Measurements from ENCODE around the gene CDC20B. TPM values are rescaled to one million over a fixed set of nuclear protein-coding genes. Genes with fewer than 3 reads are reported as not detected.

CDC20B gene
- not detected for total RNA-seq
- long read RNA-seq = 0 reads

GRCh38 chr5:55172937-55173686, at the start of gene CDC20B:
Gene CDC20B (minus strand): TSS chr5:55173177. CDS start chr5:55173000, 177 bp downstream.
- ATAC-seq = peak; percentile 77
- intact Hi-C loops (cut with DNase I, micrococcal nuclease) = loop anchor here in 1 of 2 donors (10.0 kb wide), 1 partner anchor 62 kb away; the partner anchor contains the start of gene CCNO
- DNase-seq = peak; percentile 58 to 81

- intact Hi-C loops (cut with DNase I, micrococcal nuclease) = no loop called here
- ATAC-seq = no peak
- DNase-seq = no peak
Measured at GRCh38 chr5:55222092-55222984, 49.4 kb upstream of the CDC20B start.

DNA sequence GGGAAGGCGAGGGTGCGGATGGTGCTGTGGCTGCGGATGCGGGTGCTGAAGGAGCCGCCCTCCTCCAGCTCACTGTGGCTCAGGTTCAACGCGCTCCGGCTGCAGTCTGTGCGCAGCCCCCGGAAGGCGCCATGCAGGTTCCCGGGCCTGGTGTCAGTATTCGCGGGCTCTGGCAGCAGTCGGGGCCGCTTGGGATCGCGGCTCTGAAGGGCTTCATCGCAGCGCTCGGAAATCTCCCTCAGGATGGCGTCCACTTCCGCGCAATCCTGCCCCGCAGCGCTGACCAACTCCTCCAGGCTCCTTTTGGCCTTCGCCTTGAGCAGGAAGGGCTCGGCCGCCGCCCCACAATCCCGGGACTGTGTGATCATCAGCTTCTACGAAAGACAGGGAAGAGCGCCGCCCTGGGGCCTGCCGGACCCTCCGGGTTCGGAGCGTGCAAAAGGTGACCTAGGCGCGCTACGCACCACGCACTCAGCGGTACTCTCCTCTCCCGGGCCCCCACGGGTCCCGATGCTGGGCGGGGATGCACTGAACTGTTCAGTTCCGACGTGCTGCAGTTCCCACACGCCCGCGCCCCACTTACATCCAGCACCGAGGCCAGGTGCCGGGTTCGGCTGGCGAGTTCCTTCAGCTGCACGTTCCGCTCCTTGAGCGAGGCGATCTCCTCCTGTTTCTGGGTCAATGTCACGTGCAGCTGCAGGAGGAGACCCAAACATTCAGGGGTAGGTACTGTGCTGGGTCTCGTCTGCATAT, 47.6 kb upstream of the CDC20B start:
- peak; percentile 46 to 64 for DNase-seq
- intact Hi-C loops (cut with DNase I, micrococcal nuclease) = no loop called here
- peak; percentile 80 for ATAC-seq

GRCh38 chr5:55219770-55220169, 46.8 kb upstream of the CDC20B start:
- intact Hi-C loops (cut with DNase I, micrococcal nuclease) = no loop called here
- no peak for DNase-seq
- ATAC-seq = no peak

DNA sequence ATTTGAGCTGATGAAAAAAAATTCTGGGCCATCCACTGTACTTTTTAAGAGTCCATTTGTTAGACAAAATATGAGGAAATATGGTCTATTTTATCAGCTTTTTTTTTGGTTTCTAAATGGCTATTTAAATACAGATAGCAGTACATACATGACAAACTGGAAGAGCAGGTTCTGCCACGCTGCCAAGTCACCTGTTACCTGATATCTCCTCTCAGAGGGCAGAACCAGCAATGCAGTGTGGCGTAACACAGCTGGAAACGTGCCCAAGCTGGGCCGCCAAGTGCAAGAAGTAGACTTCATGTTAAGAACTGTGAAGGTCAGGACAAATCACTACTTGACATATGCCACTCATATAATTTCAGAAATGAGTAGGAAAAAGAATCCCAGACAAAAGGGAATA, 46.0 kb upstream of the CDC20B start:
- peak; percentile 90 for DNase-seq
- ATAC-seq = peak; percentile 90
- intact Hi-C loops (cut with DNase I, micrococcal nuclease) = no loop called here

DNA sequence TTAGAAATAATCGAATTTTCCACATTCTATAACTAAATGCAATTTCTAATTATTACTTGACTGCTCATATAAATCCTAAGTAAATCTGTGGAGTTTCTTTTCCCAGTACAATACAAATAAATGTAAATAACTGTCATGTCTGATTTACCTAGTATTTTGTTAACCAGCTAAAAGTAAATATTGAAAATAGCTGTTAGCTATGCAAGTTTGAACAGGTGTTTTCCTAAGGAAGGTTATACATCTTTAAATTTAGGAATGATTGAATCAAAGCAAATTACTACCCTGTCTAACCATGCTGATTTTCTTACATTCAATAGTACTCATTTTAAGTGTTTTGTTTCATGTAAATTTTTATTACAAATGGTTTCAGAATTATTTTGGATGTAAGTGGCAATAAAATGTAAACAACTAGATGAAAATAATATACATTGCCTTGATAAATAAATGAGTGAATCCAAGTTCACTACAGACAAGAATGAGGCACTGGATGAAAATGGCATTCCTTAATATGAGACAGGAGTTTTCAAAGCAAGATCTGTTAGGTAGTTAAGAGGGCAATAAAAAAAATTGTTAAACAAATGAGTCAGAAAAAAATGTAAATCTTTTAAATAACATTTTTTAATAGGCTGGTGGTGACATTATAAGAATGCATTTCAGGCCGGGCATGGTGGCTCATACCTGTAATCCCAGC, 38.4 kb upstream of the CDC20B start:
- no peak for ATAC-seq
- no peak for DNase-seq
- intact Hi-C loops (cut with DNase I, micrococcal nuclease) = no loop called here

GRCh38 chr5:55205001-55205400, 32.0 kb upstream of the CDC20B start:
- no peak for DNase-seq
- intact Hi-C loops (cut with DNase I, micrococcal nuclease) = no loop called here
- ATAC-seq = no peak

GRCh38 chr5:55191165-55191564, 18.2 kb upstream of the CDC20B start:
- intact Hi-C loops (cut with DNase I, micrococcal nuclease) = no loop called here
- ATAC-seq (no peak), DNase-seq (no peak)

GRCh38 chr5:55188656-55189540, 15.9 kb upstream of the CDC20B start:
- DNase-seq (no peak), ATAC-seq (no peak)
- intact Hi-C loops (cut with DNase I, micrococcal nuclease) = no loop called here

DNA sequence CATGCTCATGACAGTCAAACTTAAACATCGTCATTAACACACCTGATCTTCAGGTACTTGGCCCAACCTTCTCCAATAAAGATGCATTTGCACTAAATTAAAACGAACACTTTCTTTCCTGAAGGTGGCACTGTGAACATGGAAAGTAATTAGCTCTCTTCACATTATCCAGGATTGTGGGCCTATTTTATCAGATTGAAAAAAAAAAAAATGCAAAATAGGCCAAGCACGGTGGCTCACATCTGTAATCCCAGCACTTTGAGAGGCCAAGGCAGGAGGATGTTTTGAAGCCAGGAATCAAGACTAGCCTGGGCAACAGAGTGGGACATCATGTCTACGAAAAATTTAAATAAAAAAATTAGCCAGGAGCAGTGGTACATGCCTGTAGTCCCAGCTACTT, 14.4 kb upstream of the CDC20B start:
- DNase-seq = no peak
- intact Hi-C loops (cut with DNase I, micrococcal nuclease) = no loop called here
- ATAC-seq = peak; percentile 63

DNA sequence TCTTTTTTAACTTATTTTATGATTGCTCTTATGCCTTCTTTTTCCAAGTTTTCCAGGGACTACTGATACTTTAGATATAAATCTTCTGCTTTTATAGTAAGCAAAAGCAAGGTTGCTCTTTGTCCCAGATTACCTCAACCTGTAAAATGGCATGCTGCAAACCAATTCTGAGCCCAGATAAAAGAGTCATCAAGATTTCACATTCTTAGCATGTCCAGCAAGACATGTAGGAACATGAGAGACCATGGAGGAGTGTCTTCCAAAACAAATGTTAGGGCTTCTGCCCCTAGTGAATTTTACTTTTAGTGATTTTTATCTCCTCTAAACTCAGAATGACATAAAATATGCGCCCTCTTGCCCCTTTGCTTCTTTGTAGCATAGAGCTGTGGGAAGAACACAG, 7.0 kb upstream of the CDC20B start:
- ATAC-seq = no peak
- intact Hi-C loops (cut with DNase I, micrococcal nuclease) = no loop called here
- no peak for DNase-seq

DNA sequence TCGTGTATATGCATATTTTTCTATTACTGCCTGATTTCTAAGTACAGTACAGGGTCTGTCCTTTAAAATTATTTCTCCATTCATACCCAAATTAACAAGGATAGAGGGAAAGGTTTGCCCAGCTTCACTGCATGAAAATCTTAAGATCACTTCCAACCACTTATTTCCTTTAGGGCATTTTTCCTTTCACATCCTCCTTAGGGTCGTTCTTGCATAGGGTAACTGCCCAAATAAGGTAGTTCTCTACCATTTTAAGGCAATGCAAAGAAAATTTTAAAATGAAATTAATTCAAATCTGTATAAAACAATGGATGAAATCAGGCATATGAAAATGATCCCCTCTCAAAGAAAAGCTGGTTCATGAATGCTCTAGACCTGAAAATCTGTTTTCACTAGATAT, 4.1 kb upstream of the CDC20B start:
- ATAC-seq = no peak
- no peak for DNase-seq
- intact Hi-C loops (cut with DNase I, micrococcal nuclease) = loop anchor here in 1 of 2 donors (10.0 kb wide), 1 partner anchor 58 kb away; the partner anchor contains the start of gene CCNO

DNA sequence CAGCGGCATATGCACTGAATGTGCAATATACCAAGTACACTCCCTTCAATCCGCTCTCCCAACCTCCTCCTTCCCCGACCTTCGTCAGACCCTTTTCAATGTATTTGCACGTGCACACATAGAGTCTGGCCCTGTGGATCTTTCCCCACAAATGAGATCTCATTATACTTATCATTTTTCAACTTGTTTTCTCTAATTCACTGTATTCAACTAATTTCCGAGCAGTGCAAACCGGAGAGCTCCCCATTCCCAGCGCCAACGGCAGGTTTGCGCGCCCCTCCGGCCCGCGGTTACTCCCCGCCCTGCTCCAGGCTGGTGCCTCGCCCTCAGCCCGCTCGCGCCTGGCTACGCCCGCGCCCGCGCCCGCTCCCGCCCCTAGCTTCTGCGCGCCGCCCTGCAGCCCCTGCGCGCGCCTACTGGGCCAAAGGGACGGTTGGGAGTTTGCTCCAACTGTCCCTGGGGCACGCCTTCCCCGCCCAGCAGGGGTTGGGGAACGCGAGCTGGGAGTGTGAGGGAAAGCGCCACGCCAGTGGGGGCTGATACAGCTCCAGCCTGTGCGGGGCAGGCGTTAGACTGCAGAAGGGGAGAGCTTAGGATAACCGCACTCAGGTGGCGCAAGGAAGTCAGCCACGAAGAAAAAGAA, 3.3 kb upstream of the CDC20B start:
- ATAC-seq = peak; percentile 90

GRCh38 chr5:55175781-55176175, 2.8 kb upstream of the CDC20B start:
- ATAC-seq (no peak), DNase-seq (no peak)
- intact Hi-C loops (cut with DNase I, micrococcal nuclease) = loop anchor here in 1 of 2 donors (10.0 kb wide), 1 partner anchor 59 kb away; the partner anchor contains the start of gene CCNO

More for the DNA sequence above, 3.3 kb upstream of the CDC20B start:
- peak; percentile 69 to 81 for DNase-seq
- intact Hi-C loops (cut with DNase I, micrococcal nuclease) = loop anchor here in 1 of 2 donors (10.0 kb wide), 1 partner anchor 59 kb away; the partner anchor contains the start of gene CCNO

GRCh38 chr5:55173687-55174230, 782 bp upstream of the CDC20B start:
- intact Hi-C loops (cut with DNase I, micrococcal nuclease) = loop anchor here in 1 of 2 donors (10.0 kb wide), 1 partner anchor 61 kb away; the partner anchor contains the start of gene CCNO
- no peak for ATAC-seq
- peak in 1 of 2 donors; percentile 8 for DNase-seq

All from left colon (tissue), 2 donors.